Measurements from ENCODE around the gene SBNO2. TPM values are rescaled to one million over a fixed set of nuclear protein-coding genes. Genes with fewer than 3 reads are reported as not detected.
A peak's percentile ranks its signal among the peaks of the same experiment; 100 is the strongest.

SBNO2 gene
- total and polyA plus RNA-seq, 9 of the 15 experiments (the other 6 are each of a cell fraction or from before 2014, with no cell fraction given): 0.01 to 46.2 (median 6.7) TPM

DNA sequence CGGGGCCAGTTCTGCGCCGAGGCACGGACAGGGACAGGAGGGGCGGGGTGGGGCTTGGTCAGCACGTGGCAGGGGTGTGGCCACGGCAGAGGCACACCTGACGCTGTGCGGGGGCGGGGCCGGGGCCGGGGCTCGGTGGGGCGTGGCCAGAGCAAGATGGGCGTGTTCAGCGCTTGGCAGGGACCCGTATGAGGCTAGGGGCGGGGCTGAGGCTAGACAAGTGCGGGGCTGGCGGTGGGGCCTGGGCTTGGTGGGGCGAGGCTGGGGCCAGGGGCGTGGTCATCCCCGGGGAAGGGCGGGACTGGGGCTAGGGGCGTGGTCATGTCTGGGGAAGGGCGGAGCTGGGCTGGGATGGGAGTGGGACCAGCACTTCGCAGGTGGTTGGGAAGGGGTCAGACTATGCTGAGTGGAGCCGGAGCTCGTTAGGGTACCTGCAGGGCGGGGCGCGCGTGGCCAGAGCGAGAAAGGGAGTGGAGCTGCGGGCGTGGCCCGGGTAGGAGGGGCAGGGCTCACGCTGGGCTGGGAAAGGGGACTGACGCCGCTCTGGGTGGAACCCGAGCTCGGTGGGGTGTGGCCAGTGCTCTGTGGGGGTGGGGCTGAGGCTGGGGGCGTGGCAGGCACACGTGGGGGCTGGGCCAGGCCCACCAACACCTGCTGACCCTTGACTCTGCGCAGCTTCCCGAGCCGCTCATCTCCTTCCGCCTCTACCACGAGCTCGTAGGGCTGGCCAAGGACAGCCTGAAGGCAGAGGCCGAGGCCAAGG is 91.7 kb downstream of the SBNO2 start (continued):
- TF ChIP-seq MEF2D (tag; conservative IDR thresholded peaks at IDR 0.05; ENCODE audit: low read depth) (no peak), ZNF551 (CRISPR knock-in tag; IDR thresholded peaks at IDR 0.05) (no peak), SRSF3 (IDR thresholded peaks at IDR 0.05; ENCODE audit: insufficient read depth, low read length) (no peak), ETV5 (CRISPR knock-in tag; IDR thresholded peaks at IDR 0.05; ENCODE audit: low read depth) (0 out of 2 replicates have a peak, but pooled peaks have one; percentile 35), TEAD4 (IDR thresholded peaks at IDR 0.05; ENCODE audit: low read length) (no peak), TEAD4 (CRISPR knock-in tag; IDR thresholded peaks at IDR 0.05; ENCODE audit: borderline replicate concordance) (no peak), ZNF311 (CRISPR knock-in tag; IDR thresholded peaks at IDR 0.05) (no peak), SMARCE1 (IDR thresholded peaks at IDR 0.05) (no peak), SMAD2 (IDR thresholded peaks at IDR 0.05; ENCODE audit: low read depth, low read length) (no peak), ZNF778 (CRISPR knock-in tag; IDR thresholded peaks at IDR 0.05) (no peak), BRD9 (IDR thresholded peaks at IDR 0.05; ENCODE audit: low read depth, partially characterized antibody) (no peak), KDM5B (IDR thresholded peaks at IDR 0.05; ENCODE audit: insufficient replicate concordance, low read depth, low read length) (no peak), ZNF57 (CRISPR knock-in tag; IDR thresholded peaks at IDR 0.05) (no peak), ASH1L (IDR thresholded peaks at IDR 0.05; ENCODE audit: borderline replicate concordance, low read depth, partially characterized antibody) (no peak)
- TF ChIP-seq, protein P1, sequence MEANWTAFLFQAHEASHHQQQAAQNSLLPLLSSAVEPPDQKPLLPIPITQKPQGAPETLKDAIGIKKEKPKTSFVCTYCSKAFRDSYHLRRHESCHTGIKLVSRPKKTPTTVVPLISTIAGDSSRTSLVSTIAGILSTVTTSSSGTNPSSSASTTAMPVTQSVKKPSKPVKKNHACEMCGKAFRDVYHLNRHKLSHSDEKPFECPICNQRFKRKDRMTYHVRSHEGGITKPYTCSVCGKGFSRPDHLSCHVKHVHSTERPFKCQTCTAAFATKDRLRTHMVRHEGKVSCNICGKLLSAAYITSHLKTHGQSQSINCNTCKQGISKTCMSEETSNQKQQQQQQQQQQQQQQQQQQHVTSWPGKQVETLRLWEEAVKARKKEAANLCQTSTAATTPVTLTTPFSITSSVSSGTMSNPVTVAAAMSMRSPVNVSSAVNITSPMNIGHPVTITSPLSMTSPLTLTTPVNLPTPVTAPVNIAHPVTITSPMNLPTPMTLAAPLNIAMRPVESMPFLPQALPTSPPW (CRISPR knock-in tag; IDR thresholded peaks at IDR 0.05): peak; percentile 85
- TF ChIP-seq, protein P2, sequence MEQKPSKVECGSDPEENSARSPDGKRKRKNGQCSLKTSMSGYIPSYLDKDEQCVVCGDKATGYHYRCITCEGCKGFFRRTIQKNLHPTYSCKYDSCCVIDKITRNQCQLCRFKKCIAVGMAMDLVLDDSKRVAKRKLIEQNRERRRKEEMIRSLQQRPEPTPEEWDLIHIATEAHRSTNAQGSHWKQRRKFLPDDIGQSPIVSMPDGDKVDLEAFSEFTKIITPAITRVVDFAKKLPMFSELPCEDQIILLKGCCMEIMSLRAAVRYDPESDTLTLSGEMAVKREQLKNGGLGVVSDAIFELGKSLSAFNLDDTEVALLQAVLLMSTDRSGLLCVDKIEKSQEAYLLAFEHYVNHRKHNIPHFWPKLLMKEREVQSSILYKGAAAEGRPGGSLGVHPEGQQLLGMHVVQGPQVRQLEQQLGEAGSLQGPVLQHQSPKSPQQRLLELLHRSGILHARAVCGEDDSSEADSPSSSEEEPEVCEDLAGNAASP (IDR thresholded peaks at IDR 0.05): no peak
- TF ChIP-seq, protein P3, sequence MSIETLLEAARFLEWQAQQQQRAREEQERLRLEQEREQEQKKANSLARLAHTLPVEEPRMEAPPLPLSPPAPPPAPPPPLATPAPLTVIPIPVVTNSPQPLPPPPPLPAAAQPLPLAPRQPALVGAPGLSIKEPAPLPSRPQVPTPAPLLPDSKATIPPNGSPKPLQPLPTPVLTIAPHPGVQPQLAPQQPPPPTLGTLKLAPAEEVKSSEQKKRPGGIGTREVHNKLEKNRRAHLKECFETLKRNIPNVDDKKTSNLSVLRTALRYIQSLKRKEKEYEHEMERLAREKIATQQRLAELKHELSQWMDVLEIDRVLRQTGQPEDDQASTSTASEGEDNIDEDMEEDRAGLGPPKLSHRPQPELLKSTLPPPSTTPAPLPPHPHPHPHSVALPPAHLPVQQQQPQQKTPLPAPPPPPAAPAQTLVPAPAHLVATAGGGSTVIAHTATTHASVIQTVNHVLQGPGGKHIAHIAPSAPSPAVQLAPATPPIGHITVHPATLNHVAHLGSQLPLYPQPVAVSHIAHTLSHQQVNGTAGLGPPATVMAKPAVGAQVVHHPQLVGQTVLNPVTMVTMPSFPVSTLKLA (conservative IDR thresholded peaks at IDR 0.05): peak; percentile 93 to 96
- TF ChIP-seq, protein P4, sequence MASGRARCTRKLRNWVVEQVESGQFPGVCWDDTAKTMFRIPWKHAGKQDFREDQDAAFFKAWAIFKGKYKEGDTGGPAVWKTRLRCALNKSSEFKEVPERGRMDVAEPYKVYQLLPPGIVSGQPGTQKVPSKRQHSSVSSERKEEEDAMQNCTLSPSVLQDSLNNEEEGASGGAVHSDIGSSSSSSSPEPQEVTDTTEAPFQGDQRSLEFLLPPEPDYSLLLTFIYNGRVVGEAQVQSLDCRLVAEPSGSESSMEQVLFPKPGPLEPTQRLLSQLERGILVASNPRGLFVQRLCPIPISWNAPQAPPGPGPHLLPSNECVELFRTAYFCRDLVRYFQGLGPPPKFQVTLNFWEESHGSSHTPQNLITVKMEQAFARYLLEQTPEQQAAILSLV (tag; IDR thresholded peaks at IDR 0.05): no peak
- TF ChIP-seq, protein P5, sequence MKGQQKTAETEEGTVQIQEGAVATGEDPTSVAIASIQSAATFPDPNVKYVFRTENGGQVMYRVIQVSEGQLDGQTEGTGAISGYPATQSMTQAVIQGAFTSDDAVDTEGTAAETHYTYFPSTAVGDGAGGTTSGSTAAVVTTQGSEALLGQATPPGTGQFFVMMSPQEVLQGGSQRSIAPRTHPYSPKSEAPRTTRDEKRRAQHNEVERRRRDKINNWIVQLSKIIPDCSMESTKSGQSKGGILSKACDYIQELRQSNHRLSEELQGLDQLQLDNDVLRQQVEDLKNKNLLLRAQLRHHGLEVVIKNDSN (CRISPR knock-in tag; IDR thresholded peaks at IDR 0.05): peak; percentile 80
- TF ChIP-seq, protein P6, sequence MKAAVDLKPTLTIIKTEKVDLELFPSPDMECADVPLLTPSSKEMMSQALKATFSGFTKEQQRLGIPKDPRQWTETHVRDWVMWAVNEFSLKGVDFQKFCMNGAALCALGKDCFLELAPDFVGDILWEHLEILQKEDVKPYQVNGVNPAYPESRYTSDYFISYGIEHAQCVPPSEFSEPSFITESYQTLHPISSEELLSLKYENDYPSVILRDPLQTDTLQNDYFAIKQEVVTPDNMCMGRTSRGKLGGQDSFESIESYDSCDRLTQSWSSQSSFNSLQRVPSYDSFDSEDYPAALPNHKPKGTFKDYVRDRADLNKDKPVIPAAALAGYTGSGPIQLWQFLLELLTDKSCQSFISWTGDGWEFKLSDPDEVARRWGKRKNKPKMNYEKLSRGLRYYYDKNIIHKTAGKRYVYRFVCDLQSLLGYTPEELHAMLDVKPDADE (conservative IDR thresholded peaks at IDR 0.05; ENCODE audit: control insufficient read depth, low read depth, low read length): peak; percentile 83
